Thyroid gland (tissue), 4 donors: Measurements from ENCODE around the gene GRM7. TPM values are rescaled to one million over a fixed set of nuclear protein-coding genes. Genes with fewer than 3 reads are reported as not detected.

Experiments used
- DNase-seq, 2 donors: peaks; one replicate each; pipeline ENCODE4 v3.0.0-alpha.2; 2019
- H3K27ac ChIP-seq, 3 donors: fragments of 200-600 bp; sonication (generic); 1 replicate in 2 of 3; 2 replicates in 1 of 3; pipeline ENCODE4 v1.5.1; 2016 to 2019; ENCODE audit warnings: mild to moderate bottlenecking in 1 of 3, moderate library complexity in 1 of 3
- H3K27me3 ChIP-seq: fragments of 200-600 bp; sonication (generic); one replicate; pipeline ENCODE4 v1.5.1; 2019
- H3K36me3 ChIP-seq, 2 donors: fragments of 200-600 bp; sonication (generic); one replicate each; pipeline ENCODE4 v1.5.1; 2016 to 2019
- H3K4me1 ChIP-seq, 2 donors: fragments of 200-600 bp; sonication (generic); one replicate each; pipeline ENCODE4 v1.5.1; 2017 to 2019
- H3K4me3 ChIP-seq, 3 donors: fragments of 200-600 bp; sonication (generic); replicated peaks in 1 of 3; 1 replicate in 2 of 3; 2 replicates in 1 of 3; pipeline ENCODE4 v1.5.1; 2016; ENCODE audit warnings: mild to moderate bottlenecking in 1 of 3
- H3K9me3 ChIP-seq: fragments of 200-600 bp; sonication (generic); one replicate; pipeline ENCODE4 v1.5.1; 2017
- CTCF ChIP-seq, 6 experiments: fragments of 200-600 bp in 3 of 6; fragments of 450-650 bp in 3 of 6; sonication (generic) in 3 of 6; IDR thresholded peaks; one replicate each; pipeline ENCODE4 v1.5.1; 2016 to 2019; ENCODE audit warnings: antibody characterized with exemption in 6 of 6, mild to moderate bottlenecking in 2 of 6, inconsistent platforms in 1 of 6, moderate library complexity in 1 of 6
- POLR2A ChIP-seq, 2 donors: fragments of 450-650 bp; IDR thresholded peaks; one replicate each; pipeline ENCODE4 v1.6.1; 2017; ENCODE audit warnings: antibody characterized with exemption in 2 of 2, mild to moderate bottlenecking in 2 of 2, moderate library complexity in 1 of 2
- WGBS, 2 donors: methylation state at CpG; one replicate each; pipeline ENCODE4 v1.1.5; 2017; 5-methylcytosine and 5-hydroxymethylcytosine counted together
- intact Hi-C: fragments of 100-400 bp; cut with DNase I; formaldehyde crosslinking; loops from one replicate; pipeline ENCODE4 v1.15.1; 2023
- total RNA-seq, 4 donors: library from RNA; depleted of rRNA; stranded (reverse); fragments of >200 nt; gene quantifications; one replicate each; pipeline ENCODE4 v1.2.3, GENCODE V29; 2016

The GRM7 gene
- total RNA-seq, 4 donors from 2014 or later: 0.11 to 0.81 (median 0.60) TPM

- no peak overlapping the region for H3K27ac ChIP-seq
- no peak overlapping the region for H3K4me3 ChIP-seq
- H3K9me3 ChIP-seq: no peaks in the 10 kb centered on the region
- WGBS, 2 donors: 87 to 88% methylated on average over 5 of the region's 5 CpGs
- H3K27me3 ChIP-seq: no peaks in the 10 kb centered on the region
- intact Hi-C loops: no loop called here
- TF ChIP-seq CTCF (IDR thresholded peaks at IDR 0.05): no peak
- TF ChIP-seq POLR2A (IDR thresholded peaks at IDR 0.05): no peak
- no peak for DNase-seq
- no peaks in the 10 kb centered on the region for H3K4me1 ChIP-seq
- no peaks in the 10 kb centered on the region for H3K36me3 ChIP-seq
Observed at GRCh38 chr3:7207125-7207524, 346.2 kb downstream of the GRM7 start.

- no peak for TF ChIP-seq CTCF (IDR thresholded peaks at IDR 0.05)
- intact Hi-C loops: no loop called here
- no peak for DNase-seq
- H3K9me3 ChIP-seq: no peaks in the 10 kb centered on the region
- no peaks in the 10 kb centered on the region for H3K36me3 ChIP-seq
- H3K4me1 ChIP-seq: no peaks in the 10 kb centered on the region
- WGBS, 2 donors: 83 to 85% methylated on average over 2 of the region's 2 CpGs
- no peak overlapping the region for H3K27ac ChIP-seq
- H3K27me3 ChIP-seq: no peaks in the 10 kb centered on the region
- no peak overlapping the region for H3K4me3 ChIP-seq
Observed at GRCh38 chr3:7207928-7208327, 347.0 kb downstream of the GRM7 start.

GRCh38 chr3:7209098-7209497 lies 348.2 kb downstream of the GRM7 start:
- TF ChIP-seq POLR2A (IDR thresholded peaks at IDR 0.05): no peak
- TF ChIP-seq CTCF (IDR thresholded peaks at IDR 0.05): no peak
- intact Hi-C loops: no loop called here
- Histone ChIP-seq H3K4me1 (no peaks in the 10 kb centered on the region), H3K9me3 (no peaks in the 10 kb centered on the region), H3K27ac (no peak overlapping the region), H3K27me3 (no peaks in the 10 kb centered on the region), H3K4me3 (no peak overlapping the region), H3K36me3 (no peaks in the 10 kb centered on the region)
- DNase-seq: no peak

GRCh38 chr3:7211740-7212139 lies 350.8 kb downstream of the GRM7 start:
- Histone ChIP-seq H3K9me3 (no peaks in the 10 kb centered on the region), H3K4me1 (no peaks in the 10 kb centered on the region), H3K27me3 (no peaks in the 10 kb centered on the region), H3K36me3 (no peaks in the 10 kb centered on the region), H3K4me3 (no peak overlapping the region), H3K27ac (no peak overlapping the region)
- intact Hi-C loops: no loop called here
- 60 to 62% methylated on average over 5 of the region's 5 CpGs for WGBS, 2 donors
- TF ChIP-seq CTCF (IDR thresholded peaks at IDR 0.05) (no peak), POLR2A (IDR thresholded peaks at IDR 0.05) (no peak)
- DNase-seq: no peak

- no peaks in the 10 kb centered on the region for H3K9me3 ChIP-seq
- TF ChIP-seq POLR2A (IDR thresholded peaks at IDR 0.05) (no peak), CTCF (IDR thresholded peaks at IDR 0.05) (no peak)
- H3K36me3 ChIP-seq: no peaks in the 10 kb centered on the region
- H3K4me3 ChIP-seq: no peak overlapping the region
- no peak for DNase-seq
- H3K4me1 ChIP-seq: no peaks in the 10 kb centered on the region
- 73 to 77% methylated on average over 3 of the region's 3 CpGs for WGBS, 2 donors
- intact Hi-C loops: no loop called here
- no peaks in the 10 kb centered on the region for H3K27me3 ChIP-seq
- H3K27ac ChIP-seq: no peak overlapping the region
Observed at GRCh38 chr3:7215706-7216105, 354.8 kb downstream of the GRM7 start.
